Measurements from ENCODE around the gene MPPE1. TPM values are rescaled to one million over a fixed set of nuclear protein-coding genes. Genes with fewer than 3 reads are reported as not detected.

Gene MPPE1
- total RNA-seq, 2 experiments from 2014 or later, result 62.6 to 68.3 TPM

DNA sequence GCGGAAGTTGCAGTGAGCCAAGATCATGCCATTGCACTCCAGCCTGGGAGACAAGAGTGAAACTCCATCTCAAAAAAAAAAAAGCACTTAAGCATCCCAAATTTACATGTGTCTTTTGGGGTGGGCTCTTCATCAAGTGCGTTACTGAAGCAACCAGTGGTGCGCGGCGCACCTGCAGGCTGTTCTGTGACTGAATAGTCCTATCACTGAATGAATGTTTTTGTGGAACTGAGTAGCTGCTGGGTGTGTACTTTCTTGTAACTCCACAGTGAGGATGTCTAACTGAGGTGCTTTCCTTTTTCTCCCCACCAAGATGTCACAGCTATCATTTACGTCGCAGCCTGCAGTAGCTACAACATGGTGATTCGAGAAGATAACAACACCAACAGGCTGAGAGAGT is 39.9 kb downstream of the MPPE1 start:
- ChIA-PET POLR2A (no interaction called here), CTCF (no interaction called here)
- no peak overlapping the region for H3K4me3 ChIP-seq (ENCODE audit: low read length)
- no peaks in the 10 kb centered on the region for H3K36me3 ChIP-seq (ENCODE audit: insufficient read depth, low read length)
- H3K27ac Mint-ChIP-seq, result no peak overlapping the region
- DNase-seq, result no peak
- peaks cover 0 to 2% of the 10 kb centered on the region in 2 experiments for H3K27me3 ChIP-seq (ENCODE audit: control insufficient read depth in 1 of 2, insufficient read depth in 2 of 2, low read length in 2 of 2)
- H3K27ac ChIP-seq (ENCODE audit: low read depth in 1 of 2, low read length in 2 of 2), result no peak overlapping the region
- intact Hi-C loops (cut with DNase I, micrococcal nuclease), result no loop called here
- H3K36me3 Mint-ChIP-seq (ENCODE audit: low read depth), result no peaks in the 10 kb centered on the region
- no peaks in the 10 kb centered on the region for H3K4me1 ChIP-seq (ENCODE audit: insufficient read depth, low read length)
- H3K9me3 Mint-ChIP-seq, result no peaks in the 10 kb centered on the region
- TF ChIP-seq, protein P1, sequence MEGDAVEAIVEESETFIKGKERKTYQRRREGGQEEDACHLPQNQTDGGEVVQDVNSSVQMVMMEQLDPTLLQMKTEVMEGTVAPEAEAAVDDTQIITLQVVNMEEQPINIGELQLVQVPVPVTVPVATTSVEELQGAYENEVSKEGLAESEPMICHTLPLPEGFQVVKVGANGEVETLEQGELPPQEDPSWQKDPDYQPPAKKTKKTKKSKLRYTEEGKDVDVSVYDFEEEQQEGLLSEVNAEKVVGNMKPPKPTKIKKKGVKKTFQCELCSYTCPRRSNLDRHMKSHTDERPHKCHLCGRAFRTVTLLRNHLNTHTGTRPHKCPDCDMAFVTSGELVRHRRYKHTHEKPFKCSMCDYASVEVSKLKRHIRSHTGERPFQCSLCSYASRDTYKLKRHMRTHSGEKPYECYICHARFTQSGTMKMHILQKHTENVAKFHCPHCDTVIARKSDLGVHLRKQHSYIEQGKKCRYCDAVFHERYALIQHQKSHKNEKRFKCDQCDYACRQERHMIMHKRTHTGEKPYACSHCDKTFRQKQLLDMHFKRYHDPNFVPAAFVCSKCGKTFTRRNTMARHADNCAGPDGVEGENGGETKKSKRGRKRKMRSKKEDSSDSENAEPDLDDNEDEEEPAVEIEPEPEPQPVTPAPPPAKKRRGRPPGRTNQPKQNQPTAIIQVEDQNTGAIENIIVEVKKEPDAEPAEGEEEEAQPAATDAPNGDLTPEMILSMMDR (IDR thresholded peaks at IDR 0.05), result no peak
- peaks cover 14% of the 10 kb centered on the region for H3K27me3 Mint-ChIP-seq
- no peak overlapping the region for H3K4me3 Mint-ChIP-seq
- ATAC-seq (ENCODE audit: poor library complexity), result no peak
- H3K9me3 ChIP-seq (ENCODE audit: control insufficient read depth in 1 of 2, insufficient read depth in 1 of 2, low read length in 2 of 2), result no peaks in the 10 kb centered on the region
- no peaks in the 10 kb centered on the region for H3K4me1 Mint-ChIP-seq (ENCODE audit: low read depth)

- CTCF ChIA-PET, result no interaction called here
- intact Hi-C loops (cut with DNase I, micrococcal nuclease), result no loop called here
- POLR2A ChIA-PET, result no interaction called here
Observed at GRCh38 chr18:11866764-11867163, 41.4 kb downstream of the MPPE1 start.

GRCh38 chr18:11866329-11866728 is 41.8 kb downstream of the MPPE1 start:
- ChIA-PET POLR2A (no interaction called here), CTCF (no interaction called here)
- Histone ChIP-seq H3K27me3 (ENCODE audit: control insufficient read depth in 1 of 2, insufficient read depth in 2 of 2, low read length in 2 of 2) (peaks cover 0 to 2% of the 10 kb centered on the region in 2 experiments), H3K4me1 (ENCODE audit: insufficient read depth, low read length) (no peaks in the 10 kb centered on the region), H3K4me3 (ENCODE audit: low read length) (no peak overlapping the region), H3K9me3 (ENCODE audit: control insufficient read depth in 1 of 2, insufficient read depth in 1 of 2, low read length in 2 of 2) (no peaks in the 10 kb centered on the region), H3K36me3 (ENCODE audit: insufficient read depth, low read length) (no peaks in the 10 kb centered on the region), H3K27ac (ENCODE audit: low read depth in 1 of 2, low read length in 2 of 2) (no peak overlapping the region)
- TF ChIP-seq, protein P1 (IDR thresholded peaks at IDR 0.05), result no peak
- Mint-ChIP-seq H3K4me3 (no peak overlapping the region), H3K9me3 (no peaks in the 10 kb centered on the region), H3K27me3 (peaks cover 12% of the 10 kb centered on the region), H3K36me3 (ENCODE audit: low read depth) (no peaks in the 10 kb centered on the region), H3K27ac (no peak overlapping the region), H3K4me1 (ENCODE audit: low read depth) (no peaks in the 10 kb centered on the region)
- intact Hi-C loops (cut with DNase I, micrococcal nuclease), result no loop called here
- ATAC-seq (ENCODE audit: poor library complexity), result no peak
- DNase-seq, result no peak

More at GRCh38 chr18:11866764-11867163, 41.4 kb downstream of the MPPE1 start:
- Mint-ChIP-seq H3K36me3 (ENCODE audit: low read depth) (no peaks in the 10 kb centered on the region), H3K9me3 (no peaks in the 10 kb centered on the region), H3K4me1 (ENCODE audit: low read depth) (no peaks in the 10 kb centered on the region), H3K27me3 (peaks cover 14% of the 10 kb centered on the region), H3K27ac (no peak overlapping the region), H3K4me3 (no peak overlapping the region)
- H3K9me3 ChIP-seq (ENCODE audit: control insufficient read depth in 1 of 2, insufficient read depth in 1 of 2, low read length in 2 of 2), result no peaks in the 10 kb centered on the region
- H3K4me1 ChIP-seq (ENCODE audit: insufficient read depth, low read length), result no peaks in the 10 kb centered on the region
- TF ChIP-seq, protein P1 (IDR thresholded peaks at IDR 0.05), result no peak
- no peaks in the 10 kb centered on the region for H3K36me3 ChIP-seq (ENCODE audit: insufficient read depth, low read length)
- no peak overlapping the region for H3K4me3 ChIP-seq (ENCODE audit: low read length)
- H3K27me3 ChIP-seq (ENCODE audit: control insufficient read depth in 1 of 2, insufficient read depth in 2 of 2, low read length in 2 of 2), result peaks cover 0 to 2% of the 10 kb centered on the region in 2 experiments
- H3K27ac ChIP-seq (ENCODE audit: low read depth in 1 of 2, low read length in 2 of 2), result no peak overlapping the region
- ATAC-seq (ENCODE audit: poor library complexity) (no peak), DNase-seq (no peak)

All from CD4-positive, alpha-beta T cell (primary cell).